ENCODE data around the gene BPTF. TPM values are rescaled to one million over a fixed set of nuclear protein-coding genes. Genes with fewer than 3 reads are reported as not detected.
"Not testable (repeated sequence)": the region's sequence is repeated elsewhere in the genome, so short reads cannot be mapped to it uniquely, and the experiment has no call there.

Gene BPTF
- total RNA-seq, 1 donor from 2014 or later = 146 TPM

GRCh38 chr17:67911059-67911782 lies 85.9 kb downstream of the BPTF start:
- no peaks in the 10 kb centered on the region for H3K27me3 Mint-ChIP-seq (ENCODE audit: unreplicated experiment)
- peaks cover 8% of the 10 kb centered on the region for H3K4me1 Mint-ChIP-seq (ENCODE audit: low read depth, unreplicated experiment)
- H3K36me3 Mint-ChIP-seq (ENCODE audit: unreplicated experiment) = peaks cover 6% of the 10 kb centered on the region
- no peak overlapping the region for H3K4me3 Mint-ChIP-seq (ENCODE audit: unreplicated experiment)
- TF ChIP-seq CTCF (IDR thresholded peaks at IDR 0.05; ENCODE audit: partially characterized antibody, unreplicated experiment) = no peak
- H3K9me3 Mint-ChIP-seq (ENCODE audit: unreplicated experiment) = peaks cover 2% of the 10 kb centered on the region
- no peak overlapping the region for H3K27ac Mint-ChIP-seq (ENCODE audit: unreplicated experiment)
- DNase-seq = no peak

DNA sequence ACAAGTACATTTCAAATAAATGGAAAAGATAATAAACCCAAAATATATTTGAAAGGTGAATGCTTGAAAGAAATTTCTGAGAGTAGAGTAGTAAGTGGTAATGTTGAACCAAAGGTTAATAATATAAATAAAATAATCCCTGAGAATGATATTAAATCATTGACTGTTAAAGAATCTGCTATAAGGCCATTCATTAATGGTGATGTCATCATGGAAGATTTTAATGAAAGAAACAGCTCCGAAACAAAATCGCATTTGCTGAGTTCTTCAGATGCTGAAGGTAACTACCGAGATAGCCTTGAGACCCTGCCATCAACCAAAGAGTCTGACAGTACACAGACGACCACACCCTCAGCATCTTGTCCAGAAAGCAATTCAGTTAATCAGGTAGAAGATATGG lies 86.8 kb downstream of the BPTF start:
- Mint-ChIP-seq H3K9me3 (ENCODE audit: unreplicated experiment) (no peaks in the 10 kb centered on the region), H3K4me3 (ENCODE audit: unreplicated experiment) (no peak overlapping the region), H3K27me3 (ENCODE audit: unreplicated experiment) (no peaks in the 10 kb centered on the region), H3K36me3 (ENCODE audit: unreplicated experiment) (peaks cover 6% of the 10 kb centered on the region), H3K4me1 (ENCODE audit: low read depth, unreplicated experiment) (peaks cover 8% of the 10 kb centered on the region), H3K27ac (ENCODE audit: unreplicated experiment) (no peak overlapping the region)
- TF ChIP-seq CTCF (IDR thresholded peaks at IDR 0.05; ENCODE audit: partially characterized antibody, unreplicated experiment) = no peak
- DNase-seq = no peak

DNA sequence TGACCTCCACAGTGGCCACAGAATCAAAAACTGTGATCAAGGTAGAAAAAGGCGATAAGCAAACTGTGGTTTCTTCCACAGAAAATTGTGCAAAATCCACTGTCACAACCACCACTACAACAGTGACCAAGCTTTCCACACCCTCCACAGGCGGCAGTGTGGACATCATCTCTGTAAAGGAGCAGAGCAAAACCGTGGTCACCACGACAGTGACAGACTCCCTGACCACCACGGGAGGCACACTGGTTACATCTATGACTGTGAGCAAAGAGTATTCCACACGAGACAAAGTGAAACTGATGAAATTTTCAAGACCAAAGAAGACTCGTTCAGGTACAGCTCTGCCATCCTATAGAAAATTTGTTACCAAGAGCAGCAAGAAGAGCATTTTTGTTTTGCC lies 87.4 kb downstream of the BPTF start:
- no peaks in the 10 kb centered on the region for H3K27me3 Mint-ChIP-seq (ENCODE audit: unreplicated experiment)
- H3K36me3 Mint-ChIP-seq (ENCODE audit: unreplicated experiment) = peaks cover 6% of the 10 kb centered on the region
- no peak for TF ChIP-seq CTCF (IDR thresholded peaks at IDR 0.05; ENCODE audit: partially characterized antibody, unreplicated experiment)
- H3K4me1 Mint-ChIP-seq (ENCODE audit: low read depth, unreplicated experiment) = peaks cover 8% of the 10 kb centered on the region
- DNase-seq = no peak
- no peak overlapping the region for H3K27ac Mint-ChIP-seq (ENCODE audit: unreplicated experiment)
- no peaks in the 10 kb centered on the region for H3K9me3 Mint-ChIP-seq (ENCODE audit: unreplicated experiment)
- no peak overlapping the region for H3K4me3 Mint-ChIP-seq (ENCODE audit: unreplicated experiment)

GRCh38 chr17:67920212-67920611 lies 94.9 kb downstream of the BPTF start:
- no peak for DNase-seq
- no peaks in the 10 kb centered on the region for H3K36me3 Mint-ChIP-seq (ENCODE audit: unreplicated experiment)
- H3K9me3 Mint-ChIP-seq (ENCODE audit: unreplicated experiment) = no peaks in the 10 kb centered on the region
- H3K27me3 Mint-ChIP-seq (ENCODE audit: unreplicated experiment) = no peaks in the 10 kb centered on the region
- no peak overlapping the region for H3K27ac Mint-ChIP-seq (ENCODE audit: unreplicated experiment)
- TF ChIP-seq CTCF (IDR thresholded peaks at IDR 0.05; ENCODE audit: partially characterized antibody, unreplicated experiment) = no peak
- no peak overlapping the region for H3K4me3 Mint-ChIP-seq (ENCODE audit: unreplicated experiment)
- H3K4me1 Mint-ChIP-seq (ENCODE audit: low read depth, unreplicated experiment) = peaks cover 5% of the 10 kb centered on the region

DNA sequence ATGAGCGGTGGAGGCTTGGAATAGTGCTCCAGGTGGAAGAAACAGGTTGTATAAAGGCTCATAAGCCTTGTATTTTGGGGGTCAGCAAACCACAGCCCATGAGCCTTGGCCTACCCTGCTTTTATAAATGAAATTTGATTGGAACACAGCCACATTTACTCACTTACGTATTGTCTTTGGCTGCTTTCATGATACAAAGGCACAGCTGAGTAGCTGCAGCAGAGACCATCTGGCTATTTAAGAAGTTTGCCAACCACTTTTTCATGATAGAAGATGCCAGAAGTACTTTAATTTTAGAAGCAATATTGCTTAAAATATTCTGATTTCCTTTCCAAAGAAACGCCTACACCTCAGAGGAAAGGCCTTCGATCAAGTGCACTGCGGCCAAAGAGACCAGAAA lies 97.2 kb downstream of the BPTF start:
- no peaks in the 10 kb centered on the region for H3K4me1 Mint-ChIP-seq (ENCODE audit: low read depth, unreplicated experiment)
- no peak overlapping the region for H3K27ac Mint-ChIP-seq (ENCODE audit: unreplicated experiment)
- DNase-seq = no peak

GRCh38 chr17:67928842-67929241 lies 103.5 kb downstream of the BPTF start:
- not testable (repeated sequence) for H3K27me3 Mint-ChIP-seq (ENCODE audit: unreplicated experiment); DNase-seq; H3K9me3 Mint-ChIP-seq (ENCODE audit: unreplicated experiment); H3K36me3 Mint-ChIP-seq (ENCODE audit: unreplicated experiment); H3K4me3 Mint-ChIP-seq (ENCODE audit: unreplicated experiment); H3K27ac Mint-ChIP-seq (ENCODE audit: unreplicated experiment); H3K4me1 Mint-ChIP-seq (ENCODE audit: low read depth, unreplicated experiment)

More for the DNA sequence above, 97.2 kb downstream of the BPTF start:
- TF ChIP-seq CTCF (IDR thresholded peaks at IDR 0.05; ENCODE audit: partially characterized antibody, unreplicated experiment) = no peak
- H3K27me3 Mint-ChIP-seq (ENCODE audit: unreplicated experiment) = no peaks in the 10 kb centered on the region
- H3K9me3 Mint-ChIP-seq (ENCODE audit: unreplicated experiment) = no peaks in the 10 kb centered on the region
- H3K36me3 Mint-ChIP-seq (ENCODE audit: unreplicated experiment) = no peaks in the 10 kb centered on the region
- no peak overlapping the region for H3K4me3 Mint-ChIP-seq (ENCODE audit: unreplicated experiment)
